Amygdala (tissue), 56 donors: Measurements from ENCODE around the gene VASH2.
"Not testable (repeated sequence)": the region's sequence is repeated elsewhere in the genome, so short reads cannot be mapped to it uniquely, and the experiment has no call there.

Source experiments
- DNase-seq, 56 donors: peaks; one replicate each; lab custom pipeline; 2025; lab: John Stamatoyannopoulos, UW

Gene VASH2

GRCh38 chr1:212977781-212978645, 27.7 kb downstream of the VASH2 start:
- no peak for DNase-seq

GRCh38 chr1:212979340-212980122, 29.2 kb downstream of the VASH2 start:
- DNase-seq, result no peak

- no peak for DNase-seq
Observed at GRCh38 chr1:212980123-212980785, 29.9 kb downstream of the VASH2 start.

- DNase-seq, result peak in 2 of 56 donors; percentile 31 to 45
Observed at GRCh38 chr1:212981025-212981495, 30.7 kb downstream of the VASH2 start.

- DNase-seq, result no peak
Observed at GRCh38 chr1:212981571-212982328, 31.4 kb downstream of the VASH2 start.

GRCh38 chr1:212982430-212983152, 32.2 kb downstream of the VASH2 start:
- peak in 1 of 56 donors; percentile 17 for DNase-seq

- no peak for DNase-seq
Observed at GRCh38 chr1:212983482-212983881, 33.1 kb downstream of the VASH2 start.

GRCh38 chr1:212984522-212985291, 34.4 kb downstream of the VASH2 start:
- no peak for DNase-seq

GRCh38 chr1:212986551-212986950, 36.2 kb downstream of the VASH2 start:
- DNase-seq, result no peak

GRCh38 chr1:212987702-212988322, 37.5 kb downstream of the VASH2 start:
- DNase-seq, result no peak

- DNase-seq, result no peak
Observed at GRCh38 chr1:212990276-212990675, 39.9 kb downstream of the VASH2 start.

GRCh38 chr1:212993960-212994359, 43.6 kb downstream of the VASH2 start:
- DNase-seq, result not testable (repeated sequence)

- DNase-seq, result no peak
Observed at GRCh38 chr1:212994926-212995325, 44.6 kb downstream of the VASH2 start.

- no peak for DNase-seq
Observed at GRCh38 chr1:213003256-213003655, 52.9 kb downstream of the VASH2 start.

- no peak for DNase-seq
Observed at GRCh38 chr1:213008564-213008963, 58.2 kb downstream of the VASH2 start.

- no peak for DNase-seq
Observed at GRCh38 chr1:213014642-213015041, 64.3 kb downstream of the VASH2 start.

- peak; percentile 76 to 99 (median 95) for DNase-seq
Observed at GRCh38 chr1:213015099-213016050, 65.0 kb downstream of the VASH2 start, which contains the start of gene ANGEL2. ANGEL2 (minus strand) TSS chr1:213015867; CDS start chr1:213015671, 196 bp downstream.
